ENCODE results near the gene PAGR1.

The PAGR1 gene

GRCh38 chr16:29836623-29837022 lies 20.7 kb downstream of the PAGR1 start:
- TF ChIP-seq CTCF (conservative IDR thresholded peaks at IDR 0.05; ENCODE audit: low read depth, low read length) = no peak
- Histone ChIP-seq H3K4me1 (ENCODE audit: low read depth, poor library complexity, severe bottlenecking) (no peaks in the 10 kb centered on the region), H2AFZ (ENCODE audit: low read depth) (no peak overlapping the region), H3K9ac (no peak overlapping the region), H3K4me2 (no peak overlapping the region), H3K27me3 (ENCODE audit: insufficient read depth, low read depth) (no peaks in the 10 kb centered on the region), H4K20me1 (ENCODE audit: insufficient read depth) (no peaks in the 10 kb centered on the region), H3K36me3 (ENCODE audit: insufficient read depth) (no peaks in the 10 kb centered on the region), H3K4me3 (IDR thresholded peaks at IDR 0.05; ENCODE audit: insufficient read depth, low read depth, low read length) (no peak overlapping the region), H3K27ac (no peak overlapping the region), H3K79me2 (ENCODE audit: insufficient read depth, low read depth) (no peaks in the 10 kb centered on the region)

GRCh38 chr16:29837841-29838240 lies 21.9 kb downstream of the PAGR1 start:
- Histone ChIP-seq H3K79me2 (ENCODE audit: insufficient read depth, low read depth) (no peaks in the 10 kb centered on the region), H3K9ac (no peak overlapping the region), H3K27me3 (ENCODE audit: insufficient read depth, low read depth) (no peaks in the 10 kb centered on the region), H4K20me1 (ENCODE audit: insufficient read depth) (no peaks in the 10 kb centered on the region), H3K27ac (no peak overlapping the region), H3K36me3 (ENCODE audit: insufficient read depth) (no peaks in the 10 kb centered on the region), H2AFZ (ENCODE audit: low read depth) (no peak overlapping the region), H3K4me1 (ENCODE audit: low read depth, poor library complexity, severe bottlenecking) (no peaks in the 10 kb centered on the region), H3K4me2 (no peak overlapping the region), H3K4me3 (IDR thresholded peaks at IDR 0.05; ENCODE audit: insufficient read depth, low read depth, low read length) (no peak overlapping the region)
- TF ChIP-seq CTCF (conservative IDR thresholded peaks at IDR 0.05; ENCODE audit: low read depth, low read length) = no peak

GRCh38 chr16:29839822-29840221 lies 23.9 kb downstream of the PAGR1 start:
- H3K36me3 ChIP-seq (ENCODE audit: insufficient read depth) = no peaks in the 10 kb centered on the region

GRCh38 chr16:29840240-29840639 lies 24.3 kb downstream of the PAGR1 start:
- Histone ChIP-seq H3K79me2 (ENCODE audit: insufficient read depth, low read depth) (no peaks in the 10 kb centered on the region), H2AFZ (ENCODE audit: low read depth) (no peak overlapping the region), H3K4me2 (no peak overlapping the region), H3K4me1 (ENCODE audit: low read depth, poor library complexity, severe bottlenecking) (no peaks in the 10 kb centered on the region), H4K20me1 (ENCODE audit: insufficient read depth) (no peaks in the 10 kb centered on the region), H3K4me3 (IDR thresholded peaks at IDR 0.05; ENCODE audit: insufficient read depth, low read depth, low read length) (no peak overlapping the region), H3K9ac (no peak overlapping the region), H3K27ac (no peak overlapping the region), H3K27me3 (ENCODE audit: insufficient read depth, low read depth) (no peaks in the 10 kb centered on the region), H3K36me3 (ENCODE audit: insufficient read depth) (no peaks in the 10 kb centered on the region)
- TF ChIP-seq CTCF (conservative IDR thresholded peaks at IDR 0.05; ENCODE audit: low read depth, low read length) = no peak

More at GRCh38 chr16:29839822-29840221, 23.9 kb downstream of the PAGR1 start:
- no peak overlapping the region for H2AFZ ChIP-seq (ENCODE audit: low read depth)
- H3K4me2 ChIP-seq = no peak overlapping the region
- no peaks in the 10 kb centered on the region for H3K27me3 ChIP-seq (ENCODE audit: insufficient read depth, low read depth)
- H3K4me1 ChIP-seq (ENCODE audit: low read depth, poor library complexity, severe bottlenecking) = no peaks in the 10 kb centered on the region
- H3K27ac ChIP-seq = no peak overlapping the region
- H3K4me3 ChIP-seq (IDR thresholded peaks at IDR 0.05; ENCODE audit: insufficient read depth, low read depth, low read length) = no peak overlapping the region
- H3K9ac ChIP-seq = no peak overlapping the region
- H4K20me1 ChIP-seq (ENCODE audit: insufficient read depth) = no peaks in the 10 kb centered on the region
- H3K79me2 ChIP-seq (ENCODE audit: insufficient read depth, low read depth) = no peaks in the 10 kb centered on the region
- TF ChIP-seq CTCF (conservative IDR thresholded peaks at IDR 0.05; ENCODE audit: low read depth, low read length) = no peak
